Measurements from ENCODE around the gene DVL2.
A peak's percentile ranks its signal among the peaks of the same experiment; 100 is the strongest.
"Not testable (repeated sequence)": the region's sequence is repeated elsewhere in the genome, so short reads cannot be mapped to it uniquely, and the experiment has no call there.

Gene DVL2

DNA sequence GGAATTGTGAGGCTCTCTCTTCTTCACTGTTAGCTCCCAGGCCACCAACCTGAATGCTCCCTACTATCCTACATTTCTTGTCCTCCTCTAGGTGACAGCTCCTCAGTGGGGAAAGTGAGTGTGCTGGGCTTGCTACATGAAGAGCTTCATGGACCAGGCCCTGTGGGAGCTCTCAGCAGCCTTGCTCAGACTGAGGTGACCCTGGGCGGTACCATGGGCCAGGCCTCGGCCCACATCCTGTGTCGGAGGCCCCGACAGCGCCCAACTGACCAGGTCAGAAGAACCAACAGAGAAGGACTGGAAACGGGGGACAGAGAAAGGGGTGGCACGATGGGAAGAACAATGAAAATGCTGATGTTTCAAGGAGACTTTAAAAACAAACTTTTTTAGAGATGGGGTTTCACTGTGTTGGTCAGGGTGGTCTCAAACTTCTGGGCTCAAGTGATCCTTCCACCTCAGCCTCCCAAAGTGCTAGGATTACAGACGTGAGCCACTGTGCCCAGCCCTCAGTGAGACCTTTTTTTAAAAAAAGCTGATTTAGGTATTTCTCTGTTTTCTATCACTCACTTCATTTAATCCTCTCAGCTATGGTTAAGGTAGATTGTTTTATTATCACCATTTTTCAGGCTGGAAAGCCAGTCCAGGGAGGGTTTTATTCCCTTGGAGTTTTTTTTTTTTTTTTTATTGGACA lies 22.6 kb upstream of the DVL2 start:
- DNase-seq (ENCODE audit: low read depth) = no peak

DNA sequence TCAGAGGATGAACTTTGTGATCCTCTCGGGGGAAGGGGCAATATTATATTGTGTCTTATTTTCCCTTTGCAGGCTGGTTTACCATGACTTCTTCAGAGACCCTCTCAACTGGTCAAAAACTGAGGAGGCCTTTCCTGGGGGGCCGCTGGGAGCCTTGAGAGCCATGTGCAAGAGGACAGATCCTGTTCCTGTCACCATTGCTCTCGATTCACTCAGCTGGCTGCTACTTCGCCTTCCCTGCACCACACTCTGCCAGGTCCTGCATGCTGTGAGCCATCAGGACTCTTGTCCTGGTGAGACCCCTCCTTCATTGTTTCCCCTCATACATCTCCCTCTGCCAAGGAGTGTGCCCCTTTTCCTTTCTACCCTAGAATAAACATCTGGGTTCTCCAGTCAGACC lies 20.2 kb upstream of the DVL2 start:
- DNase-seq (ENCODE audit: low read depth) = no peak

DNA sequence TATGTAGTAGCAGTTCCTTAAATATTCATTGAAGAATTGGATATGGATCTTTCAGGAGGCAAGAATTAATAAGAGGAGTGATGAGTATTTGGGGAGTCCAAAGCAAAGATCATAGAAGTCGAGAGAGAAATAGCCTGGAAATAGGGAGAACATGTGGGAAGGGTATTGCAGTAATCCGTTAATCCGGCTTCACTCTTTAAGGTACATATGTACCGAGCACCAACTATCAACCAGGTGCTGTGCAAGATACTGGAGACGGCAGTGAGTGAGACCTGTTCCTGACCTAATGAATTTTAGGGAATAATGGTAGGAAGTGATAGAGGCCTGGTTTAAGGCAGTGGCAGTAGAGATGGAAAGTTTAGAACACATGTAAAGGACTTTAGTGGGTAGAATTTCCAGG lies 18.8 kb upstream of the DVL2 start:
- DNase-seq (ENCODE audit: low read depth) = no peak

DNA sequence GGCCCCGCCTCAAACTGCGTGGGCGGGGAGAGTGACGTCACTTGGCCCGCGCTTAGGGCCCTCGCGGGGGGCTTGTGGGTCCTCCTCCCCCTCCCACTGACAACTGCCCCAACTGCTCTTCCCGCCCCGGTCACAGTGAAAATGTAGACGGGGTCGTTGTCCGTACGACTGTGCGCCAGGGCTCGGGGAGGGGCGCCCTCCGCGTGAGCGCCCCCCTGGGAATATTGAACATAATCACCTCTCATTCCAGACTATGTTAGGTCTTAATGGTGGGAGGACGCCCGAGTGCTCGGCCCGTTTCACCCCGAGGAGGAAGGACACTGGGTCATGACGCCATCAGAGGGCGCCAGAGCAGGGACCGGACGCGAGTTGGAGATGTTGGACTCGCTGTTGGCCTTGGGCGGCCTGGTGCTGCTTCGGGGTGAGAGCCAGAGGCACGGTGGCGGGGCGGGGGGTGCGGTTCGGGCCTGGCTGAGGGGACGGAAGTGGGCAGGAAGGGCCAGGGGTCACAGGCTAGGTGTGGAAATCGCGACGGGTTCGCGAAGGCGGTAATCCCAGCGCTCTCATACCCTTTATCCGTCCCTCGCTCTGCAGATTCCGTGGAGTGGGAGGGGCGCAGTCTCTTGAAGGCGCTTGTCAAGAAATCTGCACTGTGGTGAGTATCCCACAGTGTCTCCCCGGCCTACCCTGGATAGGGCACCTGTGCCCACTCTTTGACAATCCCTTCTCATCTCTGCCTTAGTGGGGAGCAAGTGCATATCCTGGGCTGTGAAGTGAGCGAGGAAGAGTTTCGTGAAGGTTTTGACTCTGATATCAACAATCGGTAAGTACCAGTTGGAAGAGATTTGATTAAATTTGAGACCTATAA lies 18.1 kb upstream of the DVL2 start, which contains the start of gene ELP5:
ELP5 (plus strand) TSS at position 40 of the 868 bp plus-strand sequence; CDS start at position 376, 336 bp downstream.
- peak; percentile 81 for DNase-seq (ENCODE audit: low read depth)

DNA sequence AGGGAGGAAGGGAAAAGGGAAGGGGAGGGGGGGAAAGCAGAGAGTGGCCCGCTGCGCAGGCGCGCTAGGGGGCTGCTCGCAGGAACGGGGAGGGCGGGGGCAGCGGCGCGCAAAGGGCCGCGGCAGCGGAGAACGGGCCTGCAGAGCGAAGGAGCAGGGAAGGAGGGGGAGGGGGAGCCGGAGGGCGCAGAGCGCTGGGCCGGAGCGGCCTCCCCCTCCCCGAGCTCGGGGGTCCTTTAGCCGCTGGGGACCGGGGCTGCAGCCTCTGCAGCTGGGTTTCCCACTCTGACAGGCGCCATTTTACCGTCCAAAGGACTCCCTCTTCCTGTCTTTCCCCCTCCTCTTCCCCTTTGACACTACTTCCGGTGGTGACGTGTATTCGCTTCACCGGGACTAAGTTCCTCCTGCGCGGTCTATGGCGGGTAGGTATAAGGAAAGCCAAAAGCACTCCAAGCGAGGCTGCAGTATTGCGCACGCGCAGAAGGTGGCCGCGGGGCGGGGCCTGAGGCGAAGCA lies 17.4 kb upstream of the DVL2 start, which contains the start of gene CTDNEP1:
CTDNEP1 (minus strand) TSS at position 74 of the 515 bp plus-strand sequence. CDS start 438 bp downstream, outside the sequence.
- peak; percentile 98 for DNase-seq (ENCODE audit: low read depth)

DNA sequence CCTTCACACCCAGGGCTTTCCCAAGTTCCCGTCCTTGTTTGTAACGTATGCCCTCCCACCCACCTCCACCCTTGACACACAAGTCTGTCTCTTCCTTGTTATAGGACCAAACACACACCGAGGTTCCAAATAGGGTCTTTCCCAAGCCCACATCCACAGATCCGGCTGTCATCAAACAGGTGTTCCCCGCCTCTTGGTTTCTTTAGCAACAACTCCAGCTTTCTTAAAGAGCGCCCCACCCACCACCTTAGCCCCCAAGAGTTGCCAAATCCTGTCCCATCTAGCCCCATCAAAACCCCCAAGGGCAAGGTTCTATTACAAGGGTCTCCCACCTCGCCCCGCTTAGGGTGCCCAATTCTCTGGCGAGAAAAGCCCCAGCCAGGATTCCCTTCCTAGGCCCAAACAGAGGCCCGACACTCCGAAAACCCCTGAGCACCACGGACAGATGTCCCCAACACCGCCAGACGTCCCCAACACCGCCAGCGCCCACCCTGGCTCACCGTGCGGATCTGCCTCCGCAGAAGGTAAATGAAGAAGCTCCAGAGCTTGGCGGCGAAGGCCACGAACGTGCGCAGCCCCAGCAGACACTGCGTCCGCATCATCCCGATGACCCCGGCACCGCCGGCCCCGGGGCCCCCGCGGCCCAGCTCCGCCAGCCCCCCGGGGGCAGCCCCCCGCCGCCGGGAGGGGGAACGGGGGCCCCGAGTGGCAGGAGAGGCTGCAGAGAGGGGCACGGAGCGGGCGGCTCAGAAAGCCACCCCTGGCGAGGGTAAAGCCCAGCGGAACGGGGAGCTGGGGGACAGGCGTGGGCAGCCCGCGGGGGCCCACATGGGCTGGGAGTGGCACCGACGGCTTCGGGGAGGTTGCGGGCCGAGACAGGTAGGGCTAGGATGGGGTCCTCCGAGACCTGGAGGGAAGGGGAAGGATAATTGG lies 16.6 kb upstream of the DVL2 start:
- no peak for DNase-seq (ENCODE audit: low read depth)

DNA sequence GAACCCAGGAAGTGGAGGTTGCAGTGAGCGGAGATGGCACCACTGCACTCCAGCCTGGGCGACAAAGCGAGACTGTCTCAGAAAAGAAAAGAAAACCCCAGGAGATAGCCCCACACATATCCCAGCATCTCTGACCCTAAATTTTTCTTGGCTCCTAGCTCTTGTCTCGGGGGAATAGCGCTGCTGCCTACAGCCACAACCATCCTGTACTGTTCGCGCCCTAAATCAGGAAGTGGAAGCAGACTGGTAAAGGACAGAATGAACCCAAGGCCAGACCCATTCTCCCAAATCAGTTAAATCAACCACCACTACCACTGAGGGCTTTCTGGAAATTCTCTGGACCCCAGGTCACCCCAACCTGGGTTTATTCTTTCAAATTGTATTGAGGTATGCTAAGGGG lies 15.5 kb upstream of the DVL2 start:
- no peak for DNase-seq (ENCODE audit: low read depth)

DNA sequence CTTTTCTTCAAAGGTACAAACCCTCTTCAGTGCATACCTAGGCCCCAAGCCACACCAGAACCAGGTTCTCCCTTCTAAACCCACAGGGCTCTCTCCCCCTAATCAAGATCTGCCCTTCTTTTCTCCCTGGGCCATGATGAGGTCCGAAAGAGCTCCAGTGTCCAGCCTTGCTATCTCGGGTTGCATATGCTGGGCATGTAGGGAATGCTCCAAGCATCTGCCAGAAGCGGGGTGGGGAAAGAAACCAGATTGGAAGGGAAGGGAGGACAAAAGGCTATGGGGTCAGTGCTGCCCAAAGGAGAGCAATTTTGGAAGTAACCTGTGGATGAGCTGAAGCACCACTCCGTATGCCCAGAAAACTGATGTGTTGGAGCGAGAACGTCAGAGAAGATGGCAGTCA lies 14.9 kb upstream of the DVL2 start:
- no peak for DNase-seq (ENCODE audit: low read depth)

DNA sequence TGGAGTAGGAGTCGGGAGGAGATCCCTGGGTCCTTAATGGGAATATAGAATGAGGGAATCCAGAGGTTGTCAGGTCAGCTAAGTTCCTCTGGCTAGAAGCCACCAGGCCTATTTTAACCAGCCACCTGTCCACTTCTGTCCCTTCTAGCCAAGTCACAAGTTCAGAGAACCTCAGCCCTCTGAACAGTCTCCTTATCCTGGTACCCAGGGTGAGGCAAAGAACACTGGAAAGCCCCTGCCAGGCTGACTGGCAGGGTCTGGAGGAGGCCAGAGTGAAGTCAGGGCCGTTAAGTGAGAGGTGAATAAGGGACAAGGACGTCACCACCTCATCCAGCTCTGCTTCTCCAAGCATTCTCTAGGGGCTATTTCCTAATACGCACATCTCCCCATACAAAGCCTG lies 14.5 kb upstream of the DVL2 start:
- no peak for DNase-seq (ENCODE audit: low read depth)

DNA sequence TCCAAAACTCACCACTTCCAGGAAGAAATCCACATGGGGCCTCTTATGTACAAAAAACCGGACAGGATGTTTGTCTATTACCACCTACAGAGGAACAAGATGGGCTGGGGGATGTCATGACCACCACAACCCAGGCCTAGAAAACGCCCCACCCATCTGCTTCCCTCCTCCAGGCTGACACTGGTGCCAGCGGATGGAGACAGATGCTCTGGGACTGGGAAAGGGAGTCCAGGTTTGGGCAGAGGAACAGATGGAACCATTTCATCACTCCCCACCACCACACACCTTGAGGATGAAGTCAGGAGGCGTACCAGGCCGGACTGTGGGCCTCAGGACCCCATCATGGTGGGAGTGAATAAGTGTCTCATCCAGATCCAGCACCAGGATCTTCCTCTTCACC lies 12.5 kb upstream of the DVL2 start:
- no peak for DNase-seq (ENCODE audit: low read depth)

DNA sequence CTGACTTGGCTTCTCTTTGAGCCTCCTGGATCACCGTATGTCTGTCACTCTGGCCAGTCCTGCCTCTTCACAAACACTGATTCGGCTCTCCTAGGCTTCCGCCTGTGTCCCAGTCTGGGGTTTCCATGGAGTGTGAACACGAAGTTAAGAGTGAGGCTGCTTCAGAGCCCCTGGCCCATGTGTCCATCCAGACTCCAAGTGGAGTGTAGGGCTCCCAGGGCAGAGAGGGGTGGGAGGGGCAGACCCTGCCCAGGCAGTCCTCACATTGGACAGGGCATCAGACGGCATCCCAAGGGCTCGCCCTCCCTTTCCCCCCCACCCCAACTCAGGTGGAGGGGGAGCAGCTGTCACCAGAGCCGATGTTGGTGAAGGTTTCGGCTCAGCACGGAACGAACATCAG lies 9.5 kb upstream of the DVL2 start:
- not testable (repeated sequence) for DNase-seq (ENCODE audit: low read depth)

DNA sequence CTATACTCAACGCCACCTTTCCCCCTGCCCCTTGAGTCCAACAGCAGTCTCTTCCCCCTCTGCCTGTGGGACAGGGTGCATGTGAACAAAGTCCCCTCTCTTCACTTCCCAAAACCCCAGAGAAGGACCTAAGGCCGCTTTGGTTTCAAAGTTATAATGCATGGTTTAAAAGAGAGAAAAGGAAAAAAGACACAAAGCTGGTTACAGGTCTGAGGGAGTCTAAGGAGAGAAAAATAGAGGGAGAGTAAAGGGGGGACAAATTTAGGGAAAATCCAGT lies 9.1 kb upstream of the DVL2 start:
- DNase-seq (ENCODE audit: low read depth) = no peak

DNA sequence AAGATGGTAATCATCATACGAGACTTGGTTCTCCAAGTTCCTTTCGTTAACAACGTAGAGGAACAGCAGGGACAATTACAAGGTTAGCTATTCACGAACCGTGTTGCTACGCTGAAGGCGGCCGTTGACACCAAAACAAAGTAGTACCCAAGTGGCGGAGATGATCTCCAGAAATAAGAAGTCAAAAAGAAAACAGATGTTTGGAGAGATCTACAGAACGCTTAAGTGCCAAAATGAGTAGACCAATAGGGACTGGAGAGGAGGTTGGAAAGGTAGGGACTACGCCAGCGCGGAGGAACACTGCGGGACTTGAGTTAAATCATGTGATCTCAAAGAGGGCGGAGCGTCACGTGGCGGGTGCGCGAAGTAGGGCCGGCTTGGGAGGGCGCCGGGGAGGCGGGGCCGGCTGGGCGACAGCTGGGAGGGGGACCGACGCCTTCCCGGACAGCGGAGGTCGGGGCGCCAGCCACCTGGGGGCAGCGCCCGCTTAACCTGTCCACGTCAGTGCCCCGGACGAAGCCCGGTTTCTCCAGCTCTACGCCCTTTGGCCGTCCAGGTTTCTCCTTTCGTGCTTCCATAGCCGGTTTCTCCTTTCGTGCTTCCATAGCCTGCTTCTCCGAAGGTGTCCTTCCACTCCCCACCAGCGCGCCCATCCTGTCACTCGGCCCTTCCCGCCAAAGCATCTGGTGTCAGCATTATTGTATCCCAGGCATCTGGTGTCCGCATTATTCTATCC lies 8.6 kb upstream of the DVL2 start:
- DNase-seq (ENCODE audit: low read depth) = peak; percentile 88

DNA sequence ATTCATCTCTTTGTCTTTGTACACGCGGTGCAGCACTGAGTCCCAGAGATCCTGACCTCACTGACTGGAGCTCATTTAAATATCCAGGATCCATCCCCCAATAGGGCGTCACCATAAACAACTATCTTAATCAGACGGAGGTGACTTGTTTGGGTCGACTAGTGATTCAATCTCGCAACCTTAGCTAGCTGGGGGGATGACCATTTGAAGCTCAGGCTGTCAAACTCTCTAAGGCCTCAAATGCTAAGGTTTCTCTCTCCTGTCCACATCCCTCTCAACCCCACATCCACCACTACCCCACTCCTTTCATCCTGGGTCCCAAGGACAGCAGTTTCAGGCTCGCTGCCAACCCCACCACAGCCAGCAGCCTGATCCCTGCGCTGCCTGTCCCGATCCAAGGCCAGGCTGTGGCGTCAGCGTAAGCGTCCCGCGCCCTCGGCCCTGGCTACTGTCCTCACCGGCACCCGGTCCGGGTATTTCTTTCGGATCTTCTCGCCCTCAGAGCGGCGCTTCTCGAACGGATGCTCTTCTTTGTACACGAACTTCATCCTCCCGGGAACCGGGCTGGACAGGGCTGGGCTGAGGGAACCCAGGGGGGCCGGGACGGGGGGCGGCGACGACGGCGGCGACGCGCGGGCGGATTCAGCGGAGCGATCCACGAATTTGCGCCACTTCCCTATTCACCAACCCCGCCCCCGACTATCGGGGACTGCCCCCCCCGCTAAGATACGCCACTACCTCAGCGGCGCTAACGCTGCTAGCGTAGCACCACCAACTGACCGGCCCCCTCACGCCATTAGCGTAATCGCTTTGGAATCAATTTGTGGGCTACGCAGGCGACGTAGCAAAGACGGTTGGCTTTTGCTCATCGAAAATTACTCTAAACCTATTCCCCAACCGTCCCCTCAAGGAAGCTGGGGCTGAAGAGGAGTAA lies 7.7 kb upstream of the DVL2 start, which contains the start of gene GABARAP:
GABARAP (minus strand) TSS at position 667 of the 934 bp plus-strand sequence; CDS start at position 548, 119 bp downstream.
- DNase-seq (ENCODE audit: low read depth) = peak; percentile 86

DNA sequence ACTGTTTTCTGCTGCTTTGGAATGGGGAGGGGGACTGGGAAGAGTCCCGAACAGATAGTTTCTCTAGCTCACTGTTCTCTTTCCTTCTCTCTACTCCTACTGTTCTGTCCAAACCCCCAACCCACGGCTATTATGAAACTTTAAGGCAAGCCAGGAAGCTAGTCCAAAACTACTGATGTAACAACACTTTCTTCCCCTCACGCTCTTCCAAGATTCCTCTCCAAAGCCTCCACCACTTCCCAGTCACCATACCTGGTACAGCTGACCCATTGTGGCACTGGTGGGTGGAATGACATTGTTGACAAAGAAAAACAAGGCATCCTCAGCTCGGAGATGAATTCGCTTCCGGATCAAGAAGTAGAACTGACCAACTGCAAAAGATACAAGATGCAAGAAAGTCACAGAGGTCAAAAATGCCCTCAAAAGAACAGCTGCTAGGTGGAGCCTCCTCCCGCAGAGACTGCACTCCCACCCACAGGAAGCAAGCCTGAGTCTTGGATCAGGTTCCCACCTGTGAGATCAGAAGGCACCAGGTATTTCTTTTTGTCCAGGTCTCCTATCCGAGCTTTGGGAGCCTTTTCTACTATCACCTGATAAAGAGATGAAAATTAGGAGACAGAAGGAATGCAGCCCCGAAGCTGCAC lies 6.9 kb upstream of the DVL2 start:
- no peak for DNase-seq (ENCODE audit: low read depth)

DNA sequence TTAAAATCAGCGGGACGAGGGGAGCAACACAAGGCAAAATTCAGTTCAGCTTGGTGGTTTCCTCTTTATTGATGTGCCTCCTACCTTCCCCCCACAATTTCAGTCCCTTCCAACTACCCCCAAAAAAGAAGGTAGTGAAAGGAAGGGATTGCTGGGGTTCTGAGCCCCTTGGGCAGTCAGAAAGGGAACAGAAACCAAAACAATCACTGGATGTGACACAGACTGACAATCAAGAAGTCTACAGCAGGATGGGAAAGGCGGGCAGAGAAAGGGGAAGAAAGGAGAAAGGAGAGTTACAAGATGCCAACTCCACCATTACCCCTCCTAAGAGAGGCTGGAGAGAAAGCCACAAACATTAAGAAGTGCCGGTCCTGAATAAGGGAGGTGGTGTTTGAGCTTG lies 6.1 kb upstream of the DVL2 start:
- DNase-seq (ENCODE audit: low read depth) = no peak

DNA sequence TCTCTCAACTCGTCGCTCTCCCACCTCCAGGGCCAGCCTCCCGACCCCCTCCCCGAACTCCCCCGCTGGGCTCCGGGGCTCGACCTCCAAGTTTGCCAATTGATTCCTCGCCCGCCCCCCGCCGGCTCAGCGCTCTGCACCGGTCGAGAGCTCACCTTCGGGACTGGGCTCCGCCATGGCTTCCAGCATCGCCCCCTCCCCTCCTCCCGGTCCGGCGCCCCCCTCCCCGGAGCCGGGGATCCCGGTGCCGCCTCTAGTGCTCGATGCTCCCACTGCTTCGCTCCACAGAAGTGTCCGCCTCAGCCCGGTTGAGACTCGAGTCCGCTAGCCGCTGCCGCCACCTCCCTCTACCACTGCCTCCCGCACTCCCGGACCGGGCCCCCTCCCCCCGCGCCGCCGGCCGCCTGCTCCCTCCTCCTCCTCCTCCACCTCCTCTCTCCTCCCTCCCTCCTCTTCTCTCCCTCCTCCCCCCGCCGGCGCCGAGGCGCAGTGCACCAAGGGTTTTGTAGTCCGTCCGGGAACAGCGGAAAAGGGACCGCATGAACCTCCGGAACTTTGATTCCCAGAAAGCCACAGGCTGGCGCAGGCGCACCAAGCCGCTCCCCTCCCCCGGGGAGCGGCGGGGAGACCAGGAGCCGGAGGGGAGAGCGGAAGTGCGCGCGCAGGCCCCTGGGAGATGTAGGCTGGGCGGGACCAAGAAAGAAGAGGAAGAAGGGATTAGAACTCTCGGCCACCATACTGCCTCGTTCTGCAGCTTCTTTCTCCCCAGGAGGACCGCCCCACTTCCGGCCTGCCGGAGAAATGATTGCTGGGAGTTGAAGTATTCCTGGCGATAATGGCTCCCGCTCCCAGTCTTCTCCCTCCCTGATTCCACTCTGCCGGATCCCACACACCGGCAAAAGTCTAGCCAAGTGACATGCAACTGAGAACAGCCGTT lies 5.0 kb upstream of the DVL2 start, which contains the start of gene PHF23:
PHF23 (minus strand) TSS at position 367 of the 937 bp plus-strand sequence; CDS start at position 189, 178 bp downstream.
- DNase-seq (ENCODE audit: low read depth) = peak; percentile 96

DNA sequence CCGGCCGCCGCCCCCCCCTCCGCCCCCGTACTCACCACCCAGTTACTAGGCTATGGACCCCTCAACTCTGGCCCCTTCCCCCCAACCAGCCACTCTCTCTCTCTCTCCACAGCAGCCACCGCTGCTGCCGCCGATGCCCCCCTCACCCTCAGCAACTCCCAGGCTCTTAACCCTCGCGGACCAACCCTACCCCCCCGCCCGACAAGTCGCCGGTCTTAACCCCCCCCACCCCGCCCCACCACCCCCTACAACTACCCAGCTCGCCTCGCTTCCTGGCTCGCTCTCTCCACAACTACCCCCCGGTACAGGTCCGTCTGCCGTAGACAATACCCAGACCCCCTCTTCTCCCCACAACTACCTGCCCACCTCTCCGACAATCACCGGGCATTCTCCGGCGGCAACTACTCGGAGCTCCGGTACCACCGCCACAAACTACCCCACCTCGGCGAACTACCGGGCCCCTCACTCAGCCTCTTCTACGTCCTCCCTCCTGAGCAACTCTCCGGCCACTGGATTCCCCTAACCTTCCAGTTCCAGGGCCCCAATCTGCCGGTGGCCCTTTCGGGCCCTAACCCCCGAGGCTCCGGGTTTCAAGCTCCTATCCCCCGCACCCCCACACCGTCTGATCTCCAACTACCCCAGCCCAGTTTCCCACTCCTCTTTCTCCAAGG lies 4.2 kb upstream of the DVL2 start:
- DNase-seq (ENCODE audit: low read depth) = no peak
